ENCODE data around the gene NR0B1.

Gene NR0B1

GRCh38 chrX:30270639-30271038 is 38.6 kb downstream of the NR0B1 start:
- no peak for DNase-seq (ENCODE audit: low read depth)

GRCh38 chrX:30262763-30263162 is 46.4 kb downstream of the NR0B1 start:
- DNase-seq (ENCODE audit: low read depth), result no peak

GRCh38 chrX:30261012-30261411 is 48.2 kb downstream of the NR0B1 start:
- DNase-seq (ENCODE audit: low read depth), result no peak

GRCh38 chrX:30259927-30260326 is 49.3 kb downstream of the NR0B1 start:
- no peak for DNase-seq (ENCODE audit: low read depth)

Measured in fibroblast of the conjunctiva (primary cell).